ENCODE measurements around the gene CDNF.

The CDNF gene

DNA sequence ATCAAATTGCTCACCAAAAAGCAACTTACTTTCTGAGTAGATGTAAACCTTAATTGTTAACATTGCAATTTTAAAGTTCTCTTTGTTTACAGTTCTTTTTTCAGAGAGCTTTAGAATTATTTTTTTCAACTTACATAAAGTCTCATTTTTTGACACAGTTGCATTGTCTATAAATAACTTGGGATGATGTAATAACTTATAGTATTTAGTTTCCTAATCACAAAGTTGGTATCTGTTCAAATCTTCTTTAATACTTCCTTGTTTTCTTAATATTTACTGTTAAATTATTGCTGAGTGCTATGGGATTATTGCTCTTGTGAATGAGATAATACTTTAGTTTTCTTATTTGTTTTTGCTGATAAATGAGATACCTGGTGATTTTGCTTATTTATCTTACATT, 21.9 kb upstream of the CDNF start:
- Histone ChIP-seq H3K9me3 (ENCODE audit: low read length) (no peaks in the 10 kb centered on the region), H3K27me3 (ENCODE audit: insufficient read depth, low read length) (no peaks in the 10 kb centered on the region), H2AFZ (ENCODE audit: low read depth, low read length) (no peak overlapping the region), H3K4me1 (ENCODE audit: insufficient read depth, low read length) (no peaks in the 10 kb centered on the region), H3K36me3 (ENCODE audit: insufficient read depth, low read length) (peaks cover 26% of the 10 kb centered on the region), H3K4me3 (ENCODE audit: low read length) (no peak overlapping the region)

DNA sequence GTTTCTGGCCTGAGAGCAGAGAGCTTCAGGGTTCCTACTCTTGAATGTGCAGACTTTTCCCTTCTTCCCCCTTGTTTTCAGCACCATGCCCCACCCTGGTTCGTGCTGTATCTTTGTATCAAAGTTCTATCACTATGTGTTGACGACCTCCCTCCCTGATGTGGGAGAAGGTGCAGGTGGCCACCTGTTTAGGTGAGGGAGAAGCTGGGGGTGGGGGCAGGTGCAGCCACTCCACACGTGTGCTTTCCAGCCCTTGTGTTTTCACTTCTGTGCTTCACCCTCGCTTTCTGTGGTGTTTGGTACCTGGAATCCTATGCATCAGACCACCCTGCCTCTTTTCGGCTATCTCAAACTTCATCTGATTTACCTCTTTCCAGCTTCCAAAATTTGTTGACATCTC, 21.2 kb upstream of the CDNF start:
- Histone ChIP-seq H3K36me3 (ENCODE audit: insufficient read depth, low read length) (peaks cover 32% of the 10 kb centered on the region), H3K4me3 (ENCODE audit: low read length) (no peak overlapping the region), H3K27me3 (ENCODE audit: insufficient read depth, low read length) (no peaks in the 10 kb centered on the region), H3K9me3 (ENCODE audit: low read length) (no peaks in the 10 kb centered on the region), H2AFZ (ENCODE audit: low read depth, low read length) (no peak overlapping the region), H3K4me1 (ENCODE audit: insufficient read depth, low read length) (no peaks in the 10 kb centered on the region)

DNA sequence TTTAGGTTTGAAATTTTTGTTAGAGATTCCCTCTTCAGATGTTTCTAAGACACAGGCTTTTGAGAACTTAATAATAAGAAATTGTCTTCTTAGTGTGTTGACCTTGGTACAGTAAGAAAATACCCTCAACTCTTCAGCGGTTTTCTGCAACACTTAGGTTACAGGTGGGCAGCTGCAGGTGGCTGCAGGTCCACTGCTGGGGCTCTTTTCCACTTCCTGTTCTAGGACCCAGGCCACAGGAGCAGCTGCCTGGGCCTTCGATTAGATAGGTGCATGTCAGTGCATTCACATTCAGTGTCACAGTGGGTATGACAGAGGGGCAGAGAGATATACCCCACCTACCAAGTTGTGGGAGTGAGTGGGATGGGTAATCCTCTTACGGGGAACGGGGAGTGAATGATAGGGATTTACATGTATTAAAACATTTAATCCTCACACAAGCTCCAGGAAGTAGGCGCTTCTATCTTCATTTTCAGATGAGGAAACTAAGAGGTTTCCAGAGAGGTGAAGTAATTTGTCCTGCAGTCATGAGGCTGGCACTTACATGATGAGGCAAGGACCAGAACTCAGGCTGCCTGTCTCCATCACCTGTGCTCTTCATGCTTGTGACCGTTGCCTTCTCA, 20.6 kb upstream of the CDNF start:
- no peaks in the 10 kb centered on the region for H3K27me3 ChIP-seq (ENCODE audit: insufficient read depth, low read length)
- H3K4me1 ChIP-seq (ENCODE audit: insufficient read depth, low read length): no peaks in the 10 kb centered on the region
- no peaks in the 10 kb centered on the region for H3K9me3 ChIP-seq (ENCODE audit: low read length)
- no peak overlapping the region for H2AFZ ChIP-seq (ENCODE audit: low read depth, low read length)
- H3K4me3 ChIP-seq (ENCODE audit: low read length): no peak overlapping the region
- H3K36me3 ChIP-seq (ENCODE audit: insufficient read depth, low read length): peaks cover 33% of the 10 kb centered on the region

DNA sequence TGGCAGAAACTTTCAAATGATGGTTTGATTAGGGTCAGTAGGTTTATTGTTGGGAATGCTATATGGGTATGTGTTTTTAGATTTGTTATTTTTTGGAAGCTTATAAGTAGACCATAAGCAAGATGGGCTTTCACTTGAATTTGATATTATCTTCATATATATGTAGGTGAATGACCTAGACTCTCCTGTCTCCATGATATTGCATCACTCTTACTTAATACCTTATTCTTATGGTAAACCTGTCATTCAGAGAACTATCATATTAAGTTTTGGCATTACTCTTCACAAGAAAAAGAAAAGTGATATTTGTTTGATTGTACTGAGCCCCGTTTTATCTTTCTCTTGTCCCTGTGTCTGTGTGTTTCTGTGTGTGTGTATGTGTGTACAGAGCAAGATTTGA, 17.6 kb upstream of the CDNF start:
- no peaks in the 10 kb centered on the region for H3K9me3 ChIP-seq (ENCODE audit: low read length)
- H3K27me3 ChIP-seq (ENCODE audit: insufficient read depth, low read length): no peaks in the 10 kb centered on the region
- H3K4me3 ChIP-seq (ENCODE audit: low read length): no peak overlapping the region
- H3K4me1 ChIP-seq (ENCODE audit: insufficient read depth, low read length): no peaks in the 10 kb centered on the region
- no peak overlapping the region for H2AFZ ChIP-seq (ENCODE audit: low read depth, low read length)
- peaks cover 39% of the 10 kb centered on the region for H3K36me3 ChIP-seq (ENCODE audit: insufficient read depth, low read length)

DNA sequence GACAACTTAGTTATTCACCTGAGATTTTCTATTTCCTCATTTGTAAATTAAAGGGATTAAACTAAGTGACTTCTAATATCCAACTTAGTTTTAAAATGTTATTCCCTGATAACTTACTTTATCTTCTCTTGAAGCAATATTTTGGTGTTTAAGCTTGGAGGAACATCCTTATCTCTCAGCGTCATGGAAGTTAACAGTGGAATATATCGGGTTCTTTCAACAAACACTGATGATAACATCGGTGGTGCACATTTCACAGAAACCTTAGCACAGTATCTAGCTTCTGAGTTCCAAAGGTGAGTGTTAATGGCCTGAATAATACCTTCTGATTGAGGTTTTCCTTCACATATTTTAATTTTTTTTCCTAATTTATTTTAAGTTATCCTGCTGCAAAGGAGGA, 14.4 kb upstream of the CDNF start:
- Histone ChIP-seq H2AFZ (ENCODE audit: low read depth, low read length) (no peak overlapping the region), H3K27me3 (ENCODE audit: insufficient read depth, low read length) (no peaks in the 10 kb centered on the region), H3K4me3 (ENCODE audit: low read length) (no peak overlapping the region), H3K36me3 (ENCODE audit: insufficient read depth, low read length) (peaks cover 41% of the 10 kb centered on the region), H3K9me3 (ENCODE audit: low read length) (no peaks in the 10 kb centered on the region), H3K4me1 (ENCODE audit: insufficient read depth, low read length) (no peaks in the 10 kb centered on the region)

DNA sequence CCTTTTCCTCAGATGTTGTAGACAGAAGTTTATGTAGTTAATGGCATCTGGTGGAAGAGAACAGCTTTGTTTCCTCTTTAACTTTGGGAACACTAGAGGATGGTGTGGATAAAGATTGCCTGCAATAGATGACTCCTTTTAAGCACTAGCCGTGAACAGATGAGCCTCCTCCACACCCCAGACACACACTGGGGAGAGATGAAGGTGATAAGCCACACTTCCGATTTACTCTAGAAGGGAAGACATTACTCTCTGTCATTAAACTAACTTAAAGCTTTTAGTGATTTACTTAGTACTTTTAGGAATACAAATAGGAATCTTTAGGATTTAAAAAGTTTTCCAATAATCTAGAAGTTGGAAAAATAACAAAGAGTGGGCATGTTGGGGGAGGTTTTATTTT, 7.1 kb upstream of the CDNF start:
- H3K4me1 ChIP-seq (ENCODE audit: insufficient read depth, low read length): peaks cover 3% of the 10 kb centered on the region
- peaks cover 64% of the 10 kb centered on the region for H3K36me3 ChIP-seq (ENCODE audit: insufficient read depth, low read length)
- H3K9me3 ChIP-seq (ENCODE audit: low read length): no peaks in the 10 kb centered on the region
- H2AFZ ChIP-seq (ENCODE audit: low read depth, low read length): no peak overlapping the region
- no peaks in the 10 kb centered on the region for H3K27me3 ChIP-seq (ENCODE audit: insufficient read depth, low read length)
- H3K4me3 ChIP-seq (ENCODE audit: low read length): no peak overlapping the region

DNA sequence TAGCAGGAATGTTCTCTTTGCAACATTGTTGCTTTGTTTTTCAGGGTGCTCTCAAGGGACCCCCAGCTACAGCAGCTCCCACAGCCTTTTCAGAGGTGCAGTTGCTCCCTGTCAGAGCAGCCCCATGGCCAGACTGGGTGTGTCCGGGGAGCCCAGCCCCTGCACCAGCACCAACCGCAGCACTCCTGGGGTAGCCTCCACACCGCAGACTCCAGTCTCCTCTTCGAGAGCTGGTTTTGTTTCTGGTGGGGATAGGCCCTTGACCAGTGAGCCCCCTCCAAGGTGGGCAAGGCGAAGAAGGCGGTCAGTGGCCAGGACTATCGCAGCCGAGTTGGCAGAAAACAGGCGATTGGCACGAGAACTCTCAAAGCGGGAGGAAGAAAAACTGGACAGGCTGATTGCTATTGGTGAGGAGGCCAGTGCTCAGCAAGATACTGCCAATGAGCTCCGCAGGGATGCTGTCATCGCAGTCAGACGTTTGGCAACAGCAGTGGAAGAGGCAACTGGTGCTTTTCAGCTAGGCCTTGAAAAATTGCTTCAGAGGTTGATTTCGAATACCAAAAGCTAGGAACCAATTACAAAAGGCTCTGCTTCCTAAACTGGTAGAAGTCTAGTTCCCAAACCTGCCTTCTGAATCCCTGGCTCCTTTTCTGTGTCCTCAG, 5.6 kb upstream of the CDNF start:
- Histone ChIP-seq H3K36me3 (ENCODE audit: insufficient read depth, low read length) (peaks cover 57% of the 10 kb centered on the region), H3K9me3 (ENCODE audit: low read length) (no peaks in the 10 kb centered on the region), H3K4me1 (ENCODE audit: insufficient read depth, low read length) (peaks cover 8% of the 10 kb centered on the region), H3K27me3 (ENCODE audit: insufficient read depth, low read length) (no peaks in the 10 kb centered on the region), H2AFZ (ENCODE audit: low read depth, low read length) (no peak overlapping the region), H3K4me3 (ENCODE audit: low read length) (no peak overlapping the region)

DNA sequence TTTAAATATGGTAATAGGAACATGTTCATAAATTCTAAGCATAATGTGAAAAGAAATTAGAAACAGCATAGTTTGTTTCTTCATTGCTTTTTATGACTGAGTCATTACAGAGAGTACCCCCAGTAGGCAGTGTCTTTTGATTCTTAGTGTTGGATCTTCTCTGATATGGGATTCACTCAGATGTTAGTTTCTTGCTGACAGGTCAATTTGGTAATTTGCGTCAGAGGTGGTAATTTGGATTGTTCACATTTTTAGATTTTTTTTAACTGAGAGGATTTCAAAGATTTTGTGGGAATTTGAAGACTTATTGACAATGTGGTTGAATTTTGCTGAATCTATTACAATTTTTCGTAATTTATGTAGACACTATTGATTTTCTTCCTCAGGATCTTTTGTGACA, 2.3 kb upstream of the CDNF start:
- Histone ChIP-seq H3K4me1 (ENCODE audit: insufficient read depth, low read length) (peaks cover 8% of the 10 kb centered on the region), H3K27me3 (ENCODE audit: insufficient read depth, low read length) (no peaks in the 10 kb centered on the region), H2AFZ (ENCODE audit: low read depth, low read length) (no peak overlapping the region), H3K9me3 (ENCODE audit: low read length) (no peaks in the 10 kb centered on the region), H3K36me3 (ENCODE audit: insufficient read depth, low read length) (peaks cover 49% of the 10 kb centered on the region), H3K4me3 (ENCODE audit: low read length) (peak overlapping the region; percentile 4)

DNA sequence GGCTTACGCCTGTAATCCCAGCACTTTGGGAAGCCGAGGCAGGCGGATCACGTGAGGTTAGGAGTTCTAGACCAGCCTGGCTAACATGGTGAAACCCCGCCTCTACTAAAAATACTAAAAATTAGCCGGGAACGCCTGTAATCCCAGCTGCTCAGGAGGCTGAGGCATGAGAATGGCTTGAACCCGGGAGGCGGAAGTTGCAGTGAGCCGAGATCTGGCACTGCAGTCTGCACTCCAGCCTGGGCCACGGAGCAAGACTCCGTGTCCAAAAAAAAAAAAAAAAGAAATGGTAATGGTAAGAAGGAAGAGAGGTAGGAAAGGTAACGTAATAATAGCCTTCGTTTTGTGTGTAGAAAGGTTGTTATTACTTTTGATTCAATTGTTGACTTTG, 1.5 kb upstream of the CDNF start:
- no peaks in the 10 kb centered on the region for H3K9me3 ChIP-seq (ENCODE audit: low read length)
- H2AFZ ChIP-seq (ENCODE audit: low read depth, low read length): peak overlapping the region; percentile 81
- peaks cover 8% of the 10 kb centered on the region for H3K4me1 ChIP-seq (ENCODE audit: insufficient read depth, low read length)
- H3K4me3 ChIP-seq (ENCODE audit: low read length): peak overlapping the region; percentile 88
- no peaks in the 10 kb centered on the region for H3K27me3 ChIP-seq (ENCODE audit: insufficient read depth, low read length)
- peaks cover 41% of the 10 kb centered on the region for H3K36me3 ChIP-seq (ENCODE audit: insufficient read depth, low read length)

DNA sequence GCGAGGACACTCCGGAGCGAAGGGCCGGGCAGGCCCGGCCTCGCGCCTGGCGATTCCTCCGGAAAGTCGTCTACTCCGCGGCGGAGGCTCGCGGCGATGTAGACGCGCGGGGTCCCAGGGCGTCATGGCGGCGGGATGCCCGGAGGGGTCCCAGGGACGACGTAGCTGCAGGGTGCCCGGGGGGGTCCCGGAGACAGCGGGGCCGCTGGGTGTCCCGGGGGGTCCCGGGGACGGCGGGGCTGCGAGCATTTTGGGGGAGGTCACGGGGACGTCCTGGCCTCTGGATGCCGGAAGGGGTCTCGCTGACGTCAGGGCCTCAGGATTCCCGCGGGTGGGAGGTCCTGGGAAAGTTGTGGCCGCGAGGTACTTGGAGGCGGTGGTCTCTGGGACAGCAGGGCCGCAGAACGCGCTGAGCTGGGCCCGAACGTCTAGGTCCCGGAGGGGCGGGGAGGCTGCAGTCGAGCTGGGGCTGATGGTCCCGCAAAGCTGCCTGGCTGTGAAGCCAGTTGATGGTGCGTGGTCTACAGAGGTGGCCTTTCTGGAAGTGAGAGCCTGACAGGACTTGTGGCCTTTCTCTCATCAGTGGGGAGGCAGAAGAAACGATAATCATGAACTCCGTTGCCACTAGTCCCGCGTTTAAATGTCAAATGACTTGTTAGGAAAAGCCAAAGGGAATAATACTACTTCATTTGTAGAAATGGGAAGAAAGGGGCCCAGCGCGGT, 906 bp upstream of the CDNF start:
- Histone ChIP-seq H3K36me3 (ENCODE audit: insufficient read depth, low read length) (peaks cover 36% of the 10 kb centered on the region), H3K4me1 (ENCODE audit: insufficient read depth, low read length) (peaks cover 8% of the 10 kb centered on the region), H3K4me3 (ENCODE audit: low read length) (peak overlapping the region; percentile 88), H3K9me3 (ENCODE audit: low read length) (no peaks in the 10 kb centered on the region), H3K27me3 (ENCODE audit: insufficient read depth, low read length) (no peaks in the 10 kb centered on the region), H2AFZ (ENCODE audit: low read depth, low read length) (peak overlapping the region; percentile 81)

DNA sequence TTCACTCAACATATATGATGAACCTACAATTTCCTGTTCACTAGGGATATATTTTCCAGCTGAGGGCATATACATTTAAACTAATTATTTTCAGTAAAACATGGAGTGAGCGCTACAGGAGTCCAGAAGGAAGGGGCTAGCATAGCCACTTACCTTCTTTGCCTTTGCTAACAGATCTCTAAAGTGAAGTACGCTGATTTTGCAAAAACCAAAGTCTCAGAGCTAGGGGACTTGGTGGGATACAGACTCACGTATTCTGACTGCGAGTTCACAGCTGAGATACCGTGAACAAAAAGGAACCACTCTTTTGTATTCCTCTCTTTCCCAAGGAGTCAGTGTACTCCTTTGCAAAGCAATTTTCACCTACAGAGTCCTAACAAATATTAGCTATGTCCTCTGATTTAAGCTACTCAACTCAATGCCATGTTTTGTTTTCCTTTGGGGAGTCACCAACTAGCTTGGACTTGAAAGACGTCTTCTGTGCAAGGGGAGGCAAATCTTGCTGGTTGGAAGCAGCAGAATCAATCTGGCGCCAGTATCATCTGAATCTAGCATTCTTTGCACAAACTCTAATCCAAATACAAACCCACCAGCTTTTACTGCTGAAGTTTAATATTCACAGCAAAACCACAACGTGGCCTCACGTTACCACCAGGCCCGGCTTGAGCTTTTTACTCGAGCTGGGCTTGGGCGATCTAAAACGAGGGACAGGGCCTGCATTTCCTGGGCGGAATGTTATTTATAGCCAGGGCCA, 657 bp downstream of the CDNF start:
- Histone ChIP-seq H3K9me3 (ENCODE audit: low read length) (no peaks in the 10 kb centered on the region), H3K4me1 (ENCODE audit: insufficient read depth, low read length) (peaks cover 8% of the 10 kb centered on the region), H2AFZ (ENCODE audit: low read depth, low read length) (peak overlapping the region; percentile 22), H3K27me3 (ENCODE audit: insufficient read depth, low read length) (no peaks in the 10 kb centered on the region), H3K4me3 (ENCODE audit: low read length) (peak overlapping the region; percentile 88), H3K36me3 (ENCODE audit: insufficient read depth, low read length) (peaks cover 20% of the 10 kb centered on the region)

DNA sequence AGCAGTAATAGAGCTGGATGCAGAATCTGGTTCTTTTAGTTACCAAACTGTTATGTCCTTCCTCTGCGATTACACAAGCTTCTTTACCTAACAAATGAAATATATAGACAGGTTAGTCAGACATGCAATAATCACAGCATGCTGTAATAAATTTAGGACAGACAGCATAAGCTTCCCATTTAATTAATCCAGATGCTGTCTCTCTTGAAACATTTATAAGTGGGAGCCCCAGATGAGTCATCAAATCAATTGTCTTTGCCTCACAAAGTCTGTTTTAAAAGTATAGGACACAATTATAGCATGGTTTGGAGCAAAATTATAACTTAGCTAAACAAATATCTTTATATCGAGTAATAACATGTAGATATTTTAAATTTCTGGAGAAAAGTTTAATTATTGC, 1.6 kb downstream of the CDNF start:
- no peak overlapping the region for H3K4me3 ChIP-seq (ENCODE audit: low read length)
- H3K36me3 ChIP-seq (ENCODE audit: insufficient read depth, low read length): peaks cover 10% of the 10 kb centered on the region
- H3K27me3 ChIP-seq (ENCODE audit: insufficient read depth, low read length): no peaks in the 10 kb centered on the region
- no peaks in the 10 kb centered on the region for H3K9me3 ChIP-seq (ENCODE audit: low read length)
- peaks cover 8% of the 10 kb centered on the region for H3K4me1 ChIP-seq (ENCODE audit: insufficient read depth, low read length)
- H2AFZ ChIP-seq (ENCODE audit: low read depth, low read length): no peak overlapping the region

DNA sequence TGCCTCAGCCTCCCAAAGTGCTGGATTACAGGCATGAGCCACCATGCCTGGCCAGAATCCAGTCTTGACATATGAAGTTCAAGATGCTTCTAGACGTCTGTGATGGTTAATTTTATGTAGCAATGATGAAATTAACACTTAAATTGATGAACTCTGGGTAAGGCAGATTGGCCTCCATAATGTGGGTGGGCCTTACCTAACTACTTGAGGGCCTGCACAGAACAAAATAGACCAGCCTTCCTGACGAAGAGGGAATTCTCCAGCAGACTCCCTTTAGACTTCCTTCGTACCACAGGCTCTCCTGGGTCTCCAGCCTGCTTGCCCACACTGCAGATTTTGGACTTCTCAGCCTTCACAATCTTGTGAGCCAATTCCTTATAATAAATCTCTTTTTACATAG, 4.7 kb downstream of the CDNF start:
- Histone ChIP-seq H3K4me3 (ENCODE audit: low read length) (no peak overlapping the region), H2AFZ (ENCODE audit: low read depth, low read length) (no peak overlapping the region), H3K27me3 (ENCODE audit: insufficient read depth, low read length) (no peaks in the 10 kb centered on the region), H3K9me3 (ENCODE audit: low read length) (no peaks in the 10 kb centered on the region), H3K4me1 (ENCODE audit: insufficient read depth, low read length) (no peaks in the 10 kb centered on the region), H3K36me3 (ENCODE audit: insufficient read depth, low read length) (no peaks in the 10 kb centered on the region)
